Neural progenitor cell (in vitro differentiated cells): ENCODE measurements around the gene MTMR10. TPM values are rescaled to one million over a fixed set of nuclear protein-coding genes. Genes with fewer than 3 reads are reported as not detected.

Experiments used
- DNase-seq: peaks from one replicate; pipeline ENCODE4 v3.0.0-alpha.2; 2016; ENCODE audit warnings: low spot score
- H2AFZ ChIP-seq: fragments of 200-600 bp; sonication (generic); replicated peaks from 2 replicates; pipeline ENCODE4 v1.6.1; 2016; ENCODE audit warnings: antibody characterized with exemption
- H3F3A ChIP-seq: fragments of 200-600 bp; sonication (generic); 2 replicates; pipeline ENCODE4 v1.6.1; 2016; ENCODE audit warnings: antibody characterized with exemption, low read depth
- H3K27ac ChIP-seq: fragments of 200-600 bp; sonication (generic); 2 replicates; pipeline ENCODE4 v1.5.1; 2016; ENCODE audit warnings: mild to moderate bottlenecking
- H3K27me3 ChIP-seq: fragments of 200-600 bp; sonication (generic); 2 replicates; pipeline ENCODE4 v1.6.1; 2016; ENCODE audit warnings: mild to moderate bottlenecking, moderate library complexity
- H3K36me3 ChIP-seq: fragments of 200-600 bp; sonication (generic); 2 replicates; pipeline ENCODE4 v1.5.1; 2016
- H3K4me1 ChIP-seq: fragments of 200-600 bp; sonication (generic); 2 replicates; pipeline ENCODE4 v1.6.1; 2016; ENCODE audit warnings: mixed run types
- H3K4me2 ChIP-seq: fragments of 200-600 bp; sonication (generic); 2 replicates; pipeline ENCODE4 v1.6.1; 2016
- H3K4me3 ChIP-seq: fragments of 200-600 bp; sonication (generic); 2 replicates; pipeline ENCODE4 v1.5.1; 2016
- H3K79me2 ChIP-seq: fragments of 200-600 bp; sonication (generic); 2 replicates; pipeline ENCODE4 v1.6.1; 2016; ENCODE audit warnings: low read depth
- H3K9ac ChIP-seq: fragments of 200-600 bp; sonication (generic); 2 replicates; pipeline ENCODE4 v1.6.1; 2016
- H3K9me3 ChIP-seq: fragments of 200-600 bp; sonication (generic); 2 replicates; pipeline ENCODE4 v1.5.1; 2016; ENCODE audit warnings: low read depth
- H4K20me1 ChIP-seq: fragments of 200-600 bp; sonication (generic); 2 replicates; pipeline ENCODE4 v1.6.1; 2016; ENCODE audit warnings: low read depth
- H3K27ac Mint-ChIP-seq: 3 replicates; pipeline ENCODE4 v1.8.0; 2021; ENCODE audit warnings: mixed read lengths
- H3K27me3 Mint-ChIP-seq: 2 replicates; pipeline ENCODE4 v1.8.0; 2022; ENCODE audit warnings: low read depth, mild to moderate bottlenecking, inconsistent platforms, moderate library complexity, mixed read lengths; ENCODE audit not compliant: insufficient read depth
- H3K36me3 Mint-ChIP-seq: 3 replicates; pipeline ENCODE4 v1.8.0; 2021; ENCODE audit warnings: mixed read lengths
- H3K4me1 Mint-ChIP-seq: 3 replicates; pipeline ENCODE4 v1.8.0; 2021; ENCODE audit warnings: mixed read lengths
- H3K4me3 Mint-ChIP-seq: 3 replicates; pipeline ENCODE4 v1.8.0; 2021; ENCODE audit warnings: mild to moderate bottlenecking, moderate library complexity, mixed read lengths
- H3K9me3 Mint-ChIP-seq: 3 replicates; pipeline ENCODE4 v1.8.0; 2020; ENCODE audit warnings: mixed read lengths
- EZH2 ChIP-seq: fragments of 200-600 bp; sonication (generic); IDR thresholded peaks from 2 replicates; pipeline ENCODE4 v1.6.1; 2017; ENCODE audit warnings: antibody characterized with exemption, mild to moderate bottlenecking, moderate library complexity
- EZH2phosphoT487 ChIP-seq: fragments of 200-600 bp; sonication (generic); IDR thresholded peaks from 2 replicates; pipeline ENCODE4 v1.6.1; 2017; ENCODE audit warnings: antibody characterized with exemption
- total RNA-seq: library from RNA; depleted of rRNA; stranded (reverse); fragments of >200 nt; gene quantifications from 2 replicates; pipeline ENCODE4 v1.2.3, GENCODE V29; 2015; ENCODE audit warnings: low replicate concordance
- TF ChIP-seq, protein P1 (sequence below): fragments of 200-600 bp; sonication (generic); IDR thresholded peaks from 2 replicates; pipeline ENCODE4 v1.5.1; 2017; ENCODE audit warnings: antibody characterized with exemption, mild to moderate bottlenecking

MTMR10 gene
- total RNA-seq, 1 donor from 2014 or later = 18.7 TPM

DNA sequence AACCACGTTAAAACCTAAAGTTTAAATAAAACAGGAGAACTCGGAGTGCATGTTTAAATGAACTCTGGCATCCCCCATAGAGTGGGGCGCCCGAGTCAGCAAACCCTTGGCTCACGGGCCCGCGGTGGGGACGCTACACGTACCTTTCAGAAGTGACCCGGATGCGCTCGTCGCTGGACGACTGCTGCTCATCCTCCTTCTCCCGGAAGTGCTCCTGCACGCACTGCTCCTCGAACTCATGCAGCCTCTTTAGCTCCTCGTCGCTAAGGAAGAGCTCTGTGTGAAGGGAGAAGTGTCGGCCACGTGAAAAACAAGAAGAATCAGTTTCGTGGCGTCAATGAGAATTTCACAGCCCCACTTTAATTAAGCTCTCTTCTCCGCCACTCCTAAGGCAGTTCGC is 34.6 kb upstream of the MTMR10 start:
- H3K36me3 Mint-ChIP-seq = no peaks in the 10 kb centered on the region
- H3F3A ChIP-seq = no peaks in the 10 kb centered on the region
- DNase-seq = no peak

DNA sequence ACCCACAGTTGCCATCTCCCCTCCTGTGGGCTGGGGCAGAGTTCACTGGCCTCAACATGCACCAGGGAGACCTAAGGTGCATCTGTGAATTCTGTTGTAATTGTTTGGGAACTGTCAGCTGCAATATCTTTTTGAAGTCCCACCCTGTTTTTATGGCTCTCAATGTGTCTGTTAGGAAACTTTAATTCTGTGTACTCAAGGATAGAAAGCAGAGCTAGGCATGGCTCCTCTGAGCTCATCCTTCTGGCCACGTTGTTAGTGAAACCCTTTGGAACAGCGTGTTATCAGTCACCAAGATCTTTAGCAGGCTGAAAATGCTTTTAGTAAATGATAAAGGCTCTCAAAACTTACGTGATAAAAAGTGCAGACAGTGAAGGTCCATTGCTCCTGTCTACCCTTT is 33.6 kb upstream of the MTMR10 start:
- no peaks in the 10 kb centered on the region for H4K20me1 ChIP-seq
- no peaks in the 10 kb centered on the region for H3K9me3 Mint-ChIP-seq
- no peaks in the 10 kb centered on the region for H3K36me3 ChIP-seq
- H3K27ac Mint-ChIP-seq = no peak overlapping the region
- H3K27ac ChIP-seq = no peak overlapping the region
- peaks cover 6% of the 10 kb centered on the region for H3K4me1 ChIP-seq
- no peak overlapping the region for H3K4me3 Mint-ChIP-seq
- no peak overlapping the region for H3K4me2 ChIP-seq
- no peak overlapping the region for H2AFZ ChIP-seq
- H3F3A ChIP-seq = no peaks in the 10 kb centered on the region
- H3K9ac ChIP-seq = no peak overlapping the region
- no peaks in the 10 kb centered on the region for H3K9me3 ChIP-seq
- no peaks in the 10 kb centered on the region for H3K79me2 ChIP-seq
- TF ChIP-seq, protein P1, sequence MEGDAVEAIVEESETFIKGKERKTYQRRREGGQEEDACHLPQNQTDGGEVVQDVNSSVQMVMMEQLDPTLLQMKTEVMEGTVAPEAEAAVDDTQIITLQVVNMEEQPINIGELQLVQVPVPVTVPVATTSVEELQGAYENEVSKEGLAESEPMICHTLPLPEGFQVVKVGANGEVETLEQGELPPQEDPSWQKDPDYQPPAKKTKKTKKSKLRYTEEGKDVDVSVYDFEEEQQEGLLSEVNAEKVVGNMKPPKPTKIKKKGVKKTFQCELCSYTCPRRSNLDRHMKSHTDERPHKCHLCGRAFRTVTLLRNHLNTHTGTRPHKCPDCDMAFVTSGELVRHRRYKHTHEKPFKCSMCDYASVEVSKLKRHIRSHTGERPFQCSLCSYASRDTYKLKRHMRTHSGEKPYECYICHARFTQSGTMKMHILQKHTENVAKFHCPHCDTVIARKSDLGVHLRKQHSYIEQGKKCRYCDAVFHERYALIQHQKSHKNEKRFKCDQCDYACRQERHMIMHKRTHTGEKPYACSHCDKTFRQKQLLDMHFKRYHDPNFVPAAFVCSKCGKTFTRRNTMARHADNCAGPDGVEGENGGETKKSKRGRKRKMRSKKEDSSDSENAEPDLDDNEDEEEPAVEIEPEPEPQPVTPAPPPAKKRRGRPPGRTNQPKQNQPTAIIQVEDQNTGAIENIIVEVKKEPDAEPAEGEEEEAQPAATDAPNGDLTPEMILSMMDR = no peak
- TF ChIP-seq EZH2 (no peak), EZH2phosphoT487 (no peak)
- no peak for DNase-seq
- H3K27me3 Mint-ChIP-seq = peaks cover 2% of the 10 kb centered on the region
- H3K4me1 Mint-ChIP-seq = peaks cover 5% of the 10 kb centered on the region
- no peaks in the 10 kb centered on the region for H3K36me3 Mint-ChIP-seq
- H3K27me3 ChIP-seq = no peaks in the 10 kb centered on the region
- no peak overlapping the region for H3K4me3 ChIP-seq

More for the DNA sequence above, 34.6 kb upstream of the MTMR10 start:
- no peaks in the 10 kb centered on the region for H3K79me2 ChIP-seq
- H3K27ac Mint-ChIP-seq = no peak overlapping the region
- H3K27me3 Mint-ChIP-seq = peaks cover 2% of the 10 kb centered on the region
- H4K20me1 ChIP-seq = no peaks in the 10 kb centered on the region
- peaks cover 5% of the 10 kb centered on the region for H3K4me1 Mint-ChIP-seq
- peak overlapping the region; percentile 12 for H2AFZ ChIP-seq
- H3K9me3 Mint-ChIP-seq = no peaks in the 10 kb centered on the region
- H3K4me2 ChIP-seq = no peak overlapping the region
- no peaks in the 10 kb centered on the region for H3K36me3 ChIP-seq
- no peak overlapping the region for H3K27ac ChIP-seq
- no peak overlapping the region for H3K9ac ChIP-seq
- no peak overlapping the region for H3K4me3 ChIP-seq
- H3K27me3 ChIP-seq = no peaks in the 10 kb centered on the region
- H3K4me1 ChIP-seq = peaks cover 6% of the 10 kb centered on the region
- TF ChIP-seq EZH2phosphoT487 = no peak
- TF ChIP-seq EZH2 = no peak
- TF ChIP-seq, protein P1 = no peak
- H3K4me3 Mint-ChIP-seq = peak overlapping the region; percentile 13
- no peaks in the 10 kb centered on the region for H3K9me3 ChIP-seq

DNA sequence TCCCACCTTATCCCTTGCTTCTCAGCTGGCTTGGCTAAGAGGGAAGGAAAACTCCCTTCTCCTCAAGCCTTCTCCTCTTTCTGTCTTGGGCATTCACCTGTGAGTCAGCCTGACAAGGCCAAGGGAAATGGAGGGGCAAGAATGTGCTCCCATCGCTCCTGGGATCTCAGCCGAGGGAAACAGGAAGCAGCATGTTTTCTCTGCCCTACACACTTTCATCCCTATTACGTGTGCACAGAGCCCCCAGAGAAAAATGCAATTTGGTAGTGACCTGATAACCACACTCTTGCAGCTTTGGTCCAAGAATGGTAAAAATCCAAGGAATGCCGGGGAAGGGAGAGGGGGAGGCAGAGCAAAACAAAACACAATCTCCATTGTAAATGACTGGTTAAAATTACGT is 32.9 kb upstream of the MTMR10 start:
- Histone ChIP-seq H3F3A (no peaks in the 10 kb centered on the region), H3K27me3 (no peaks in the 10 kb centered on the region), H3K4me2 (no peak overlapping the region), H3K4me3 (no peak overlapping the region), H3K36me3 (no peaks in the 10 kb centered on the region), H4K20me1 (no peaks in the 10 kb centered on the region), H3K9me3 (no peaks in the 10 kb centered on the region), H3K4me1 (peaks cover 6% of the 10 kb centered on the region), H3K79me2 (no peaks in the 10 kb centered on the region), H2AFZ (no peak overlapping the region), H3K9ac (no peak overlapping the region), H3K27ac (no peak overlapping the region)
- peak overlapping the region; percentile 21 for H3K27ac Mint-ChIP-seq
- peak; percentile 41 for DNase-seq
- TF ChIP-seq, protein P1 = no peak
- TF ChIP-seq EZH2 (no peak), EZH2phosphoT487 (no peak)
- no peaks in the 10 kb centered on the region for H3K36me3 Mint-ChIP-seq
- H3K4me3 Mint-ChIP-seq = no peak overlapping the region
- no peaks in the 10 kb centered on the region for H3K9me3 Mint-ChIP-seq
- H3K4me1 Mint-ChIP-seq = peaks cover 5% of the 10 kb centered on the region
- H3K27me3 Mint-ChIP-seq = peaks cover 2% of the 10 kb centered on the region
